GM12878 (cell line): ENCODE data around the gene ARL15. TPM values are rescaled to one million over a fixed set of nuclear protein-coding genes. Genes with fewer than 3 reads are reported as not detected.

Experiments
- ATAC-seq: fragments of 200-7000 bp; cut with Tn5 transposase; 3 replicates; pipeline ENCODE4 v1.9.1; 2020; ENCODE audit warnings: mild to moderate bottlenecking, moderate library complexity
- BruUV-seq: library from RNA; stranded (reverse); fragments of 400-500 nt; replicated peaks from 2 replicates; lab custom pipeline; 2021; lab: Mats Ljungman, UMichigan
- CTCF ChIA-PET: fragments of 300-600 bp; sonication (Branson Sonifier 250); formaldehyde crosslinking; extraction: SDS; loops from one replicate; lab custom pipeline; 2021; ENCODE audit warnings: inconsistent platforms; lab: Yijun Ruan, JAX
- POLR2A ChIA-PET: fragments of 350-600 bp; formaldehyde crosslinking; extraction: SDS; loops from one replicate; lab custom pipeline; 2021; ENCODE audit warnings: inconsistent platforms; lab: Charles Lee
- RAD21 ChIA-PET: fragments of 300-600 bp; sonication (Branson Sonifier 250); formaldehyde crosslinking; loops from one replicate; lab custom pipeline; 2023; ENCODE audit warnings: antibody characterized with exemption; ENCODE audit not compliant: unreplicated experiment; lab: Charles Lee
- SMC1A ChIA-PET: fragments of 300-600 bp; sonication (Branson Sonifier 250); formaldehyde crosslinking; loops from one replicate; lab custom pipeline; 2023; ENCODE audit not compliant: unreplicated experiment, uncharacterized antibody; lab: Charles Lee
- DNase-seq: peaks from one replicate; pipeline ENCODE4 v3.0.0-alpha.2; 2011; ENCODE audit warnings: low read depth, low spot score
- FAIRE-seq: peaks from 3 replicates; lab custom pipeline; 2011; peaks lifted over from hg19 to GRCh38; lab: Jason Lieb, UNC
- H2AFZ ChIP-seq: 2 replicates; pipeline ENCODE4 v1.6.0; 2011; ENCODE audit warnings: low read depth, low read length, control low read depth; ENCODE audit not compliant: control insufficient read depth
- H3K27ac ChIP-seq: 2 replicates; pipeline ENCODE4 v1.5.1; 2011; ENCODE audit warnings: control low read depth; ENCODE audit not compliant: control insufficient read depth, insufficient read depth
- H3K27me3 ChIP-seq, 2 experiments: replicated peaks in 1 of 2; 2 replicates each; pipeline versions ENCODE4 v1.6.0 to v1.6.1; 2011; ENCODE audit warnings: low read length in 1 of 2; ENCODE audit not compliant: control insufficient read depth in 2 of 2, insufficient read depth in 2 of 2
- H3K36me3 ChIP-seq, 2 experiments: 2 replicates each; pipeline ENCODE4 v1.5.1; 2011; ENCODE audit warnings: low read length in 1 of 2; ENCODE audit not compliant: control insufficient read depth in 2 of 2, insufficient read depth in 2 of 2
- H3K4me1 ChIP-seq: 2 replicates; pipeline ENCODE4 v1.6.1; 2011; ENCODE audit warnings: mild to moderate bottlenecking, low read length, moderate library complexity, mixed read lengths; ENCODE audit not compliant: control insufficient read depth, insufficient read depth
- H3K4me2 ChIP-seq: 2 replicates; pipeline ENCODE4 v1.6.0; 2011; ENCODE audit warnings: control low read depth; ENCODE audit not compliant: control insufficient read depth, insufficient read depth
- H3K4me3 ChIP-seq: fragments of 200-600 bp; sonication (generic); 2 replicates; pipeline ENCODE4 v1.5.1; 2016
- H3K79me2 ChIP-seq: 2 replicates; pipeline ENCODE4 v1.6.0; 2011; ENCODE audit warnings: low read length; ENCODE audit not compliant: control insufficient read depth, insufficient read depth
- H3K9ac ChIP-seq: 2 replicates; pipeline ENCODE4 v1.8.0; 2011; ENCODE audit warnings: low read length, control low read depth, mixed read lengths; ENCODE audit not compliant: control insufficient read depth, insufficient read depth
- H3K9me3 ChIP-seq: replicated peaks from 3 replicates; pipeline ENCODE4 v1.5.1; 2011; ENCODE audit warnings: mild to moderate bottlenecking, low read length; ENCODE audit not compliant: control insufficient read depth, insufficient read depth
- H4K20me1 ChIP-seq: 2 replicates; pipeline ENCODE4 v1.6.0; 2011; ENCODE audit not compliant: control insufficient read depth, insufficient read depth
- BCL11A ChIP-seq: IDR thresholded peaks from 2 replicates; pipeline ENCODE4 v1.6.1; 2011; ENCODE audit warnings: low read depth, low read length
- CHD1 ChIP-seq: IDR thresholded peaks from 2 replicates; pipeline ENCODE4 v1.6.1; 2012; ENCODE audit warnings: low read depth, low read length, improper control_type of control experiment
- GABPA ChIP-seq: IDR thresholded peaks from 2 replicates; pipeline ENCODE4 v1.6.1; 2014; ENCODE audit warnings: antibody characterized with exemption, low read depth, mild to moderate bottlenecking, inconsistent platforms
- KLF5 ChIP-seq: fragments of 450-650 bp; IDR thresholded peaks from 2 replicates; pipeline ENCODE4 v1.6.1; 2014; ENCODE audit warnings: mild to moderate bottlenecking; ENCODE audit not compliant: partially characterized antibody
- MTA3 ChIP-seq: IDR thresholded peaks from 2 replicates; pipeline ENCODE4 v1.6.1; 2012; ENCODE audit warnings: low read length, inconsistent platforms, borderline replicate concordance
- RBBP5 ChIP-seq: fragments of 200-600 bp; sonication (generic); conservative IDR thresholded peaks from 2 replicates; pipeline ENCODE4 v1.6.1; 2016
- RCOR1 ChIP-seq: conservative IDR thresholded peaks from 2 replicates; pipeline ENCODE4 v1.6.1; 2012; ENCODE audit warnings: low read depth, low read length, improper control_type of control experiment
- REST ChIP-seq: IDR thresholded peaks from 2 replicates; pipeline ENCODE4 v1.6.1; 2012; ENCODE audit warnings: mild to moderate bottlenecking, low read depth, low read length
- SIX5 ChIP-seq: IDR thresholded peaks from 2 replicates; pipeline ENCODE4 v1.6.1; 2011; ENCODE audit warnings: mild to moderate bottlenecking, low read depth, low read length, moderate library complexity; ENCODE audit not compliant: severe bottlenecking
- SMAD5 ChIP-seq: IDR thresholded peaks from 2 replicates; pipeline ENCODE4 v1.6.1; 2016; ENCODE audit warnings: antibody characterized with exemption, low read depth
- WRNIP1 ChIP-seq: IDR thresholded peaks from 2 replicates; pipeline ENCODE4 v1.6.1; 2011; ENCODE audit warnings: low read depth, low read length, improper control_type of control experiment, borderline replicate concordance
- YY1 ChIP-seq: IDR thresholded peaks from 2 replicates; pipeline ENCODE4 v1.6.1; 2011; ENCODE audit warnings: low read depth, mild to moderate bottlenecking, low read length
- WGBS: methylation state at CpG from one replicate; pipeline ENCODE4 v1.1.6; 2016; ENCODE audit warnings: low lambda C conversion rate; ENCODE audit not compliant: insufficient replicate concordance, insufficient coverage; ENCODE audit errors: missing lambda C conversion rate; 5-methylcytosine and 5-hydroxymethylcytosine counted together
- in situ Hi-C: fragments of 300-500 bp; cut with MboI; formaldehyde crosslinking; loops from 9 replicates; pipeline ENCODE4 v1.14.3; 2018; ENCODE audit warnings: mixed read lengths
- intact Hi-C: fragments of 100-400 bp; cut with micrococcal nuclease; formaldehyde crosslinking; loops from one replicate; pipeline ENCODE4 v1.14.2; 2022; ENCODE audit not compliant: unreplicated experiment
- polyA plus RNA-seq, 11 experiments: library from polyadenylated mRNA; depleted of rRNA in 4 of 11; unstranded in 6 of 11; stranded (reverse) in 5 of 11; fragments of >200 nt; fragmentation: Nextera tagmentation in 4 of 11; fragmentation: Illumina TruSeq in 1 of 11; extraction: Ambion mirVana in 4 of 11; extraction: Trizol in 1 of 11; gene quantifications; 1 replicate in 1 of 11; 2 replicates in 10 of 11; pipeline versions ENCODE4 v1.2.1 to v1.2.3, GENCODE V29; 2011 to 2016; ENCODE audit warnings: inconsistent platforms in 2 of 11, missing spikeins in 2 of 11, low read depth in 1 of 11
- total RNA-seq, 4 experiments: library from RNA; depleted of rRNA in 3 of 4; stranded (reverse); fragments of >200 nt in 3 of 4; fragmentation: Illumina TruSeq in 1 of 4; extraction: Trizol in 1 of 4; gene quantifications; 2 replicates each; pipeline versions ENCODE4 v1.2.1 to v1.2.3, GENCODE V29; 2013 to 2021
- TF ChIP-seq, protein P1 (sequence below): IDR thresholded peaks from 2 replicates; pipeline ENCODE4 v1.6.1; 2012; ENCODE audit warnings: low read depth, low read length, improper control_type of control experiment
- TF ChIP-seq, protein P2 (sequence below): fragments of 450-650 bp; IDR thresholded peaks from 2 replicates; pipeline ENCODE4 v1.6.1; 2018; ENCODE audit warnings: mild to moderate bottlenecking, low read depth, moderate library complexity; ENCODE audit not compliant: partially characterized antibody

ARL15 gene
- total and polyA plus RNA-seq, 10 of the 15 experiments (the other 5 are each of a cell fraction or from before 2014, with no cell fraction given), result 3.6 to 11.0 (median 7.7) TPM

DNA sequence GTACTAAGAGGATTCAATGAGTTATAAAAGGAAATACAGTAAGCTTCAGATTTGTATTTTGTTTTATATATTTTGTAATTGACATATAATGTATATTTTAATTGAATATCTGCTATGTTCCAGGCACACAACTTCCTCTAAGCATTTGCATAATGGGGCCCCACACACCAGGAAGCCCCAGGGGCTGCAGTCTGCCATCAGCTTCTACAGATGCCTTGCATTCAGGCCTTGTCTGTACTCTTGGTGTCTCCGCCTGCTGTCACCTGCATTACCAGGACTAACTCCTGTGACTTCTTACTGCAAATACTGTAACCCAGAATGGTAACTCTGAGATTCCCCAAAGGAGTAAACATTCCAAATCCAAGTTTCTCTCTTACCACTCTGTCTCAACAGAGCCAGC, 20.6 kb downstream of the ARL15 start:
- TF ChIP-seq GABPA, result no peak
- no peak for TF ChIP-seq RCOR1
- no peak for TF ChIP-seq RBBP5
- no peak for TF ChIP-seq REST
- TF ChIP-seq CHD1, result no peak
- no peak for TF ChIP-seq BCL11A
- TF ChIP-seq KLF5, result no peak
- TF ChIP-seq WRNIP1, result no peak
- TF ChIP-seq YY1, result no peak
- TF ChIP-seq MTA3, result no peak
- no peak for TF ChIP-seq SMAD5
- TF ChIP-seq, protein P1, sequence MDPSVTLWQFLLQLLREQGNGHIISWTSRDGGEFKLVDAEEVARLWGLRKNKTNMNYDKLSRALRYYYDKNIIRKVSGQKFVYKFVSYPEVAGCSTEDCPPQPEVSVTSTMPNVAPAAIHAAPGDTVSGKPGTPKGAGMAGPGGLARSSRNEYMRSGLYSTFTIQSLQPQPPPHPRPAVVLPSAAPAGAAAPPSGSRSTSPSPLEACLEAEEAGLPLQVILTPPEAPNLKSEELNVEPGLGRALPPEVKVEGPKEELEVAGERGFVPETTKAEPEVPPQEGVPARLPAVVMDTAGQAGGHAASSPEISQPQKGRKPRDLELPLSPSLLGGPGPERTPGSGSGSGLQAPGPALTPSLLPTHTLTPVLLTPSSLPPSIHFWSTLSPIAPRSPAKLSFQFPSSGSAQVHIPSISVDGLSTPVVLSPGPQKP, result no peak
- TF ChIP-seq, protein P2, sequence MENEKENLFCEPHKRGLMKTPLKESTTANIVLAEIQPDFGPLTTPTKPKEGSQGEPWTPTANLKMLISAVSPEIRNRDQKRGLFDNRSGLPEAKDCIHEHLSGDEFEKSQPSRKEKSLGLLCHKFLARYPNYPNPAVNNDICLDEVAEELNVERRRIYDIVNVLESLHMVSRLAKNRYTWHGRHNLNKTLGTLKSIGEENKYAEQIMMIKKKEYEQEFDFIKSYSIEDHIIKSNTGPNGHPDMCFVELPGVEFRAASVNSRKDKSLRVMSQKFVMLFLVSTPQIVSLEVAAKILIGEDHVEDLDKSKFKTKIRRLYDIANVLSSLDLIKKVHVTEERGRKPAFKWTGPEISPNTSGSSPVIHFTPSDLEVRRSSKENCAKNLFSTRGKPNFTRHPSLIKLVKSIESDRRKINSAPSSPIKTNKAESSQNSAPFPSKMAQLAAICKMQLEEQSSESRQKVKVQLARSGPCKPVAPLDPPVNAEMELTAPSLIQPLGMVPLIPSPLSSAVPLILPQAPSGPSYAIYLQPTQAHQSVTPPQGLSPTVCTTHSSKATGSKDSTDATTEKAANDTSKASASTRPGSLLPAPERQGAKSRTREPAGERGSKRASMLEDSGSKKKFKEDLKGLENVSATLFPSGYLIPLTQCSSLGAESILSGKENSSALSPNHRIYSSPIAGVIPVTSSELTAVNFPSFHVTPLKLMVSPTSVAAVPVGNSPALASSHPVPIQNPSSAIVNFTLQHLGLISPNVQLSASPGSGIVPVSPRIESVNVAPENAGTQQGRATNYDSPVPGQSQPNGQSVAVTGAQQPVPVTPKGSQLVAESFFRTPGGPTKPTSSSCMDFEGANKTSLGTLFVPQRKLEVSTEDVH, result no peak
- no peak for TF ChIP-seq SIX5
- Histone ChIP-seq H3K79me2 (no peaks in the 10 kb centered on the region), H4K20me1 (no peaks in the 10 kb centered on the region), H3K4me2 (no peak overlapping the region), H2AFZ (no peak overlapping the region), H3K4me1 (no peaks in the 10 kb centered on the region), H3K9ac (no peak overlapping the region), H3K27ac (no peak overlapping the region), H3K36me3 (no peaks in the 10 kb centered on the region), H3K4me3 (no peak overlapping the region), H3K27me3 (no peaks in the 10 kb centered on the region), H3K9me3 (peaks cover 2% of the 10 kb centered on the region; the same call in 1 of the 3 replicates)
- ChIA-PET RAD21 (no interaction called here), CTCF (interaction anchor here (1.3 to 2.6 kb wide), 2 partner anchors 19 to 46 kb away, joined by 4 to 6 read pairs; no protein-coding TSS in a partner anchor), SMC1A (interaction anchor here (0.7 kb wide), 1 partner anchor 19 kb away, joined by 3 read pairs; no protein-coding TSS in a partner anchor), POLR2A (no interaction called here)
- ATAC-seq, result no peak
- WGBS, result 100% methylated on average over 1 of the region's 1 CpG
- in situ Hi-C loops, result no loop called here
- DNase-seq, result no peak
- no TSS peak for BruUV-seq
- no peak for FAIRE-seq
- intact Hi-C loops, result no loop called here
